H9 (cell line): ENCODE results near the gene SCFD2. TPM values are rescaled to one million over a fixed set of nuclear protein-coding genes. Genes with fewer than 3 reads are reported as not detected.
A peak's percentile ranks its signal among the peaks of the same experiment; 100 is the strongest.

Experiments used
- DNase-seq: peaks from one replicate; pipeline ENCODE4 v3.0.0-alpha.2; 2017
- H2AFZ ChIP-seq: one replicate; pipeline ENCODE4 v1.6.1; 2013; ENCODE audit warnings: mild to moderate bottlenecking, low read length, control low read depth, moderate library complexity
- H2AK5ac ChIP-seq: 2 replicates; pipeline ENCODE4 v1.6.1; 2013; ENCODE audit warnings: low read length, control low read depth, mixed read lengths; ENCODE audit not compliant: insufficient read length
- H2BK120ac ChIP-seq: one replicate; pipeline ENCODE4 v1.6.1; 2013; ENCODE audit warnings: low read depth, mild to moderate bottlenecking, low read length, control low read depth, inconsistent platforms; ENCODE audit not compliant: poor library complexity, severe bottlenecking
- H2BK12ac ChIP-seq: 2 replicates; pipeline ENCODE4 v1.6.1; 2013; ENCODE audit warnings: low read length, control low read depth, mixed read lengths, low read depth; ENCODE audit not compliant: insufficient read length
- H2BK15ac ChIP-seq: 2 replicates; pipeline ENCODE4 v1.6.1; 2013; ENCODE audit warnings: low read depth, low read length, control low read depth
- H2BK20ac ChIP-seq: one replicate; pipeline ENCODE4 v1.6.1; 2013; ENCODE audit warnings: low read depth, mild to moderate bottlenecking, low read length, control low read depth, inconsistent platforms; ENCODE audit not compliant: poor library complexity, severe bottlenecking
- H2BK5ac ChIP-seq: 2 replicates; pipeline ENCODE4 v1.6.1; 2013; ENCODE audit warnings: low read length, control low read depth, mixed read lengths; ENCODE audit not compliant: insufficient read length
- H3K14ac ChIP-seq: 2 replicates; pipeline ENCODE4 v1.6.1; 2013; ENCODE audit warnings: low read length, control low read depth; ENCODE audit not compliant: insufficient read depth
- H3K18ac ChIP-seq: 2 replicates; pipeline ENCODE4 v1.6.1; 2013; ENCODE audit warnings: low read depth, mild to moderate bottlenecking, mixed read lengths, low read length, control low read depth; ENCODE audit not compliant: insufficient read length
- H3K23ac ChIP-seq: 2 replicates; pipeline ENCODE4 v1.6.1; 2013; ENCODE audit warnings: low read length, control low read depth, mixed read lengths, low read depth; ENCODE audit not compliant: insufficient read length
- H3K23me2 ChIP-seq: 2 replicates; pipeline ENCODE4 v1.6.1; 2013; ENCODE audit warnings: low read depth, mild to moderate bottlenecking, mixed read lengths, low read length, control low read depth; ENCODE audit not compliant: insufficient read length, poor library complexity, severe bottlenecking
- H3K27ac ChIP-seq: 2 replicates; pipeline ENCODE4 v1.5.1; 2013; ENCODE audit warnings: low read length, control low read depth, mixed read lengths, low read depth; ENCODE audit not compliant: insufficient read length
- H3K27me3 ChIP-seq: 2 replicates; pipeline ENCODE4 v1.6.1; 2013; ENCODE audit warnings: low read length, control low read depth, inconsistent platforms; ENCODE audit not compliant: insufficient read depth
- H3K4ac ChIP-seq: 2 replicates; pipeline ENCODE4 v1.6.1; 2013; ENCODE audit warnings: low read depth, mild to moderate bottlenecking, control low read depth, inconsistent platforms, low read length, moderate library complexity
- H3K4me1 ChIP-seq: 2 replicates; pipeline ENCODE4 v1.6.1; 2013; ENCODE audit warnings: low read length, control low read depth, inconsistent platforms; ENCODE audit not compliant: insufficient read depth
- H3K4me2 ChIP-seq: 2 replicates; pipeline ENCODE4 v1.6.1; 2013; ENCODE audit warnings: low read length, control low read depth, mixed read lengths; ENCODE audit not compliant: insufficient read length, insufficient read depth
- H3K56ac ChIP-seq: 2 replicates; pipeline ENCODE4 v1.6.1; 2013; ENCODE audit warnings: low read depth, mild to moderate bottlenecking, mixed read lengths, low read length, control low read depth; ENCODE audit not compliant: insufficient read length
- H3K79me1 ChIP-seq: 2 replicates; pipeline ENCODE4 v1.6.1; 2013; ENCODE audit warnings: low read depth, mild to moderate bottlenecking, moderate library complexity, low read length, control low read depth, inconsistent platforms; ENCODE audit not compliant: insufficient read depth, poor library complexity, severe bottlenecking
- H3K79me2 ChIP-seq: 2 replicates; pipeline ENCODE4 v1.6.1; 2013; ENCODE audit warnings: low read length, control low read depth, inconsistent platforms; ENCODE audit not compliant: insufficient read depth
- H3K9ac ChIP-seq: 2 replicates; pipeline ENCODE4 v1.6.1; 2013; ENCODE audit warnings: low read length, control low read depth, mixed read lengths; ENCODE audit not compliant: insufficient read length; ENCODE audit errors: extremely low read depth
- H3K9me3 ChIP-seq: one replicate; pipeline ENCODE4 v1.6.1; 2013; ENCODE audit warnings: low read depth, low read length, inconsistent platforms; ENCODE audit not compliant: control insufficient read depth
- H3T11ph ChIP-seq: one replicate; pipeline ENCODE4 v1.6.1; 2013; ENCODE audit warnings: mild to moderate bottlenecking, low read length, control low read depth, inconsistent platforms
- H4K20me1 ChIP-seq: one replicate; pipeline ENCODE4 v1.6.1; 2013; ENCODE audit not compliant: control insufficient read depth, insufficient read length, insufficient read depth
- H4K5ac ChIP-seq: 2 replicates; pipeline ENCODE4 v1.6.1; 2013; ENCODE audit warnings: low read depth, mild to moderate bottlenecking, mixed read lengths, low read length, control low read depth; ENCODE audit not compliant: insufficient read length
- H4K8ac ChIP-seq: replicated peaks from 2 replicates; pipeline ENCODE4 v1.6.1; 2013; ENCODE audit warnings: low read length, control low read depth, mixed read lengths, low read depth; ENCODE audit not compliant: insufficient read length
- H4K91ac ChIP-seq: 2 replicates; pipeline ENCODE4 v1.6.1; 2013; ENCODE audit warnings: low read depth, mild to moderate bottlenecking, moderate library complexity, mixed read lengths, low read length, control low read depth; ENCODE audit not compliant: insufficient read length
- H3K27ac Mint-ChIP-seq, 3 experiments: 2 replicates in 2 of 3; 3 replicates in 1 of 3; pipeline ENCODE4 v1.8.0; 2020 to 2021; ENCODE audit warnings: mixed read lengths in 3 of 3, mild to moderate bottlenecking in 1 of 3, moderate library complexity in 1 of 3
- H3K27me3 Mint-ChIP-seq: 2 replicates; pipeline ENCODE4 v1.8.0; 2021; ENCODE audit warnings: low read depth, mild to moderate bottlenecking, moderate library complexity, mixed read lengths
- H3K36me3 Mint-ChIP-seq, 3 experiments: 2 replicates in 2 of 3; 3 replicates in 1 of 3; pipeline ENCODE4 v1.8.0; 2020 to 2021; ENCODE audit warnings: low read depth in 3 of 3, mixed read lengths in 3 of 3; ENCODE audit not compliant: insufficient read depth in 1 of 3
- H3K4me1 Mint-ChIP-seq, 2 experiments: 2 replicates each; pipeline ENCODE4 v1.8.0; 2020; ENCODE audit warnings: mixed read lengths in 2 of 2
- H3K4me3 Mint-ChIP-seq, 2 experiments: 2 replicates in 1 of 2; 3 replicates in 1 of 2; pipeline ENCODE4 v1.8.0; 2020 to 2021; ENCODE audit warnings: mild to moderate bottlenecking in 2 of 2, mixed read lengths in 2 of 2, moderate library complexity in 1 of 2
- H3K9me3 Mint-ChIP-seq, 2 experiments: 2 replicates in 1 of 2; 3 replicates in 1 of 2; pipeline ENCODE4 v1.8.0; 2020; ENCODE audit warnings: mild to moderate bottlenecking in 2 of 2, mixed read lengths in 2 of 2, moderate library complexity in 1 of 2
- WGBS: extraction: QIAGEN DNeasy Blood & Tissue Kit; methylation state at CpG from one replicate; pipeline ENCODE4 v1.1.7; 2013; ENCODE audit warnings: missing lambda C conversion rate, low lambda C conversion rate, mixed read lengths; ENCODE audit not compliant: insufficient read length; ENCODE audit errors: extremely low coverage; 5-methylcytosine and 5-hydroxymethylcytosine counted together
- total RNA-seq: library from RNA; stranded (reverse); gene quantifications from 2 replicates; pipeline ENCODE4 v1.2.1, GENCODE V29; 2021
- TF ChIP-seq, protein P1 (sequence below): fragments of 200-600 bp; sonication (generic); conservative IDR thresholded peaks from 3 replicates; pipeline ENCODE4 v1.8.0; 2021; ENCODE audit warnings: antibody characterized with exemption, mild to moderate bottlenecking

Gene SCFD2
- total RNA-seq, 1 experiment from 2014 or later: 10.1 TPM

- H3K27me3 Mint-ChIP-seq: peaks cover 3% of the 10 kb centered on the region
- peak overlapping the region in 2 of 3 experiments; percentile 22 to 94; a peak in 3 of 7 replicates for H3K27ac Mint-ChIP-seq
Measured at GRCh38 chr4:52883183-52883621, 482.7 kb downstream of the SCFD2 start.

More at GRCh38 chr4:52883183-52883621, 482.7 kb downstream of the SCFD2 start:
- H2BK12ac ChIP-seq: no peak overlapping the region
- peaks cover 5 to 16% of the 10 kb centered on the region in 2 experiments for H3K9me3 Mint-ChIP-seq
- H2BK15ac ChIP-seq: no peak overlapping the region
- H4K8ac ChIP-seq: no peak overlapping the region
- no peak overlapping the region for H3K27ac ChIP-seq
- peaks cover 3 to 21% (median 14%) of the 10 kb centered on the region in 3 experiments for H3K36me3 Mint-ChIP-seq
- H3K79me2 ChIP-seq: no peaks in the 10 kb centered on the region
- no peaks in the 10 kb centered on the region for H3K23me2 ChIP-seq
- H3K4ac ChIP-seq: no peak overlapping the region
- no peak overlapping the region for H3K56ac ChIP-seq
- no peaks in the 10 kb centered on the region for H3K27me3 ChIP-seq
- no CpG with 5 or more reads among the region's 4 CpGs for WGBS
- DNase-seq: no peak
- H2BK20ac ChIP-seq: no peak overlapping the region
- no peak overlapping the region for H4K91ac ChIP-seq
- no peak overlapping the region for H3K4me3 Mint-ChIP-seq
- no peak overlapping the region for H2BK120ac ChIP-seq
- no peak overlapping the region for H2BK5ac ChIP-seq
- H3K79me1 ChIP-seq: no peaks in the 10 kb centered on the region
- H3K9me3 ChIP-seq: no peaks in the 10 kb centered on the region
- H3T11ph ChIP-seq: no peak overlapping the region
- H3K23ac ChIP-seq: no peak overlapping the region
- no peaks in the 10 kb centered on the region for H4K20me1 ChIP-seq
- peaks cover 4% of the 10 kb centered on the region; the same call in 1 of the 2 replicates for H3K4me1 ChIP-seq
- peaks cover 37 to 45% of the 10 kb centered on the region in 2 experiments for H3K4me1 Mint-ChIP-seq
- H3K9ac ChIP-seq: no peak overlapping the region
- H4K5ac ChIP-seq: no peak overlapping the region
- H2AK5ac ChIP-seq: no peak overlapping the region
- H3K14ac ChIP-seq: no peak overlapping the region
- no peak overlapping the region for H2AFZ ChIP-seq
- H3K18ac ChIP-seq: no peak overlapping the region
- TF ChIP-seq, protein P1, sequence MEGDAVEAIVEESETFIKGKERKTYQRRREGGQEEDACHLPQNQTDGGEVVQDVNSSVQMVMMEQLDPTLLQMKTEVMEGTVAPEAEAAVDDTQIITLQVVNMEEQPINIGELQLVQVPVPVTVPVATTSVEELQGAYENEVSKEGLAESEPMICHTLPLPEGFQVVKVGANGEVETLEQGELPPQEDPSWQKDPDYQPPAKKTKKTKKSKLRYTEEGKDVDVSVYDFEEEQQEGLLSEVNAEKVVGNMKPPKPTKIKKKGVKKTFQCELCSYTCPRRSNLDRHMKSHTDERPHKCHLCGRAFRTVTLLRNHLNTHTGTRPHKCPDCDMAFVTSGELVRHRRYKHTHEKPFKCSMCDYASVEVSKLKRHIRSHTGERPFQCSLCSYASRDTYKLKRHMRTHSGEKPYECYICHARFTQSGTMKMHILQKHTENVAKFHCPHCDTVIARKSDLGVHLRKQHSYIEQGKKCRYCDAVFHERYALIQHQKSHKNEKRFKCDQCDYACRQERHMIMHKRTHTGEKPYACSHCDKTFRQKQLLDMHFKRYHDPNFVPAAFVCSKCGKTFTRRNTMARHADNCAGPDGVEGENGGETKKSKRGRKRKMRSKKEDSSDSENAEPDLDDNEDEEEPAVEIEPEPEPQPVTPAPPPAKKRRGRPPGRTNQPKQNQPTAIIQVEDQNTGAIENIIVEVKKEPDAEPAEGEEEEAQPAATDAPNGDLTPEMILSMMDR: no peak
- H3K4me2 ChIP-seq: no peak overlapping the region
